Stimulated activated CD8-positive, alpha-beta memory T cell treated with anti-CD3 and anti-CD28 coated beads, Interleukin-15, amount 100 ng/mL, for 4 hours (primary cell): ENCODE data around the gene CGB7.
"Not testable (repeated sequence)": the region's sequence is repeated elsewhere in the genome, so short reads cannot be mapped to it uniquely, and the experiment has no call there.

Experiments used
- DNase-seq, 2 donors: peaks; one replicate each; pipeline ENCODE4 v3.0.0-alpha.2; 2020; ENCODE audit warnings: low read depth in 2 of 2

CGB7 gene

GRCh38 chr19:49042177-49042576 is 15.4 kb downstream of the CGB7 start:
- no peak for DNase-seq

- DNase-seq = not testable (repeated sequence)
These were observed 17.8 kb downstream of the CGB7 start for GRCh38 chr19:49039736-49040135.

DNA sequence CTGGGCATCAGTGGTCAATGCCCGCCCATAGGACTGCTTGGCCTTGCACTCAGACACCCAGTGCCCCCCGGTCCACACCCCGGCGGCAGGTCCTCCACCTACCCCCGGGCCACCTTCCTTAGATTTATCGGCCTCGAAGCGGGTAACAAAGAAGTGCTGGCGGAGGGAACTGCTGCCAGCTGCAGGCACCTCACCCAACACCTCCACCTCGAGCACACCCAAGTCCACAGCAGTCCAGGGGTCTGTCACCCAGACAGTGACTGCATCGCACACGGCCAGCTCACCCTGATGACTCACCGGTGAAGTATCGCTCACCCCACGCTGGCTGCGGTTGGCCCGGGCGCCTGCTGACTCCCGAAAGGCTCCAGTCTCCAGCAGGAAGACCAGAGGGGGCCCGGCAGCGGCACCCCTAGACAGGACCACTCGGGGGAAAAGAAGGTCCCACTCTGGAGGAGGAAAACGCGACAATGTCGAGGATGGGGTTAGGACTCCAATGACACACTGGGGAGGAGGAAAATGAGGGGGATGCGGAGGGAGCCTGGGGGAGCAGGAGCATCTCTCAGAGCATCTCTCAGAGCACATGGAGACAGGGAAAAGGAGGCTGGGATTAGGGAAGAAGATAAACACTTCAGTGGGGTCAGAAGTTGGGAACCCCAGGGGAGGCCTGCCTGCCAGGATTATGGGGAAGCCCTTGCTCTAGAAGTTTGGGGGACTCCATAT is 18.8 kb downstream of the CGB7 start:
- not testable (repeated sequence) for DNase-seq

GRCh38 chr19:49038111-49038510 is 19.4 kb downstream of the CGB7 start:
- not testable (repeated sequence) for DNase-seq

GRCh38 chr19:49036815-49037214 is 20.7 kb downstream of the CGB7 start, which contains the start of gene CGB1:
CGB1 (minus strand) TSS chr19:49036895; CDS start chr19:49036711, 184 bp downstream.
- not testable (repeated sequence) for DNase-seq

DNA sequence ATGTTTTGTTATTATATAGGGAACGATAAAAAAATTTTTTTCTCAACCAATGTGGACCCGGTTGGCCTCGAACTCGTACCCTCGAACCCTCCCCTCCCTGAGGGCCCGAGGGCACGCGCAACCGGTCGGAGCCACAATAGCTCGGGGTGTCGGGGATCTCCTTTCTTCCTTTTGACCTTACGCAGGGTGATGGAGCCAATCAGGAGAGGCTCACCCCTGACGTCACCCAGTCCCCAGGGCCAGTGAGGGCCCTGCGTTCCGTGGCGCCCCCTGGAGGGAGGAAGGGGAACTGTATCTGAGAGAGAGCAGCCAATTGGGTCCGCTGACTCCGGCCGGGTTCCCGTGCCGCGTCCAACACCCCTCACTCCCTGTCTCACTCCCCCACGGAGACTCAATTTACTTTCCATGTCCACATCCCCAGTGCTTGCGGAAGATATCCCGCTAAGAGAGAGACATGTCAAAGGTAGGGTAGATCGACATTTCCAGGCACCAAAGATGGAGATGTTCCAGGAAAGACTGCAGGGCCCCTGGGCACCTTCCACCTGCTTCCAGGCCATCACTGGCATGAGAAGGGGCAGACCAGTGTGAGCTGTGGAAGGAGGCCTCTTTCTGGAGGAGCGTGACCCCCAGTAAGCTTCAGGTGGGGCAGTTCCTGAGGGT is 25.8 kb downstream of the CGB7 start, which contains the start of gene CGB2:
Gene CGB2 (plus strand): TSS at position 249 of the 660 bp plus-strand sequence. CDS start 206 bp downstream, at position 455.
- peak; percentile 17 to 19 for DNase-seq

DNA sequence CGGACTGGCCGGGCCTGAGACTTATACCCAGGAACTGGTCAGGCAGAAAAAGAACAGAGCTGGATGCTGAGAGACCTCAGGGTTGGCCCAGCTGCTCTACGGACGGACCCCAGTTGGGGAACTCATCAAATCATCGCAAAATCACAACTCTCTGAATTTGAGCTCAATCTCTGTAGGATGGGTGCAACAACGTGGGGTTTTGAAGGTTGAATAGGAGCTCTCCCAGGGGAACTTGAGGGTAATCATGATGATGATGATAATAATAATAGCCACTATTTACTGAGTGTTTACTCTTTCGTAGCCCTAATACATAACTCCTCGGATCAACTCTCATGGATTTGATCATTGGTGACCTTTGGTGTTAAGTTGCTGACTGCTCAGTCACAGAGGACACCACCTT is 27.2 kb downstream of the CGB7 start:
- DNase-seq = not testable (repeated sequence)

GRCh38 chr19:49029749-49030148 is 27.8 kb downstream of the CGB7 start:
- DNase-seq = not testable (repeated sequence)

- not testable (repeated sequence) for DNase-seq
These were observed 28.9 kb downstream of the CGB7 start for GRCh38 chr19:49028686-49029085.

DNA sequence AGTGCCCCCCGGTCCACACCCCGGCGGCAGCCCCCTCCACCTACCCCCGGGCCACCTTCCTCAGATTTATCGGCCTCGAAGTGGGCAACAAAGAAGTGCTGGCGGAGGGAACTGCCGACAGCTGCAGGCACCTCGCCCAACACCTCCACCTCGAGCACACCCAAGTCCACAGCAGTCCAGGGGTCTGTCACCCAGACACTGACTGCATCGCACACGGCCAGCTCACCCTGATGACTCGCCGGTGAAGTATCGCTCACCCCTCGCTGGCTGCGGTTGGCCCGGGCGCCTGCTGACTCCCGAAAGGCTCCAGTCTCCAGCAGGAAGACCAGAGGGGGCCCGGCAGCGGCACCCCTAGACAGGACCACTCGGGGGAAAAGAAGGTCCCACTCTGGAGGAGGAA is 31.9 kb downstream of the CGB7 start:
- DNase-seq = not testable (repeated sequence)

DNA sequence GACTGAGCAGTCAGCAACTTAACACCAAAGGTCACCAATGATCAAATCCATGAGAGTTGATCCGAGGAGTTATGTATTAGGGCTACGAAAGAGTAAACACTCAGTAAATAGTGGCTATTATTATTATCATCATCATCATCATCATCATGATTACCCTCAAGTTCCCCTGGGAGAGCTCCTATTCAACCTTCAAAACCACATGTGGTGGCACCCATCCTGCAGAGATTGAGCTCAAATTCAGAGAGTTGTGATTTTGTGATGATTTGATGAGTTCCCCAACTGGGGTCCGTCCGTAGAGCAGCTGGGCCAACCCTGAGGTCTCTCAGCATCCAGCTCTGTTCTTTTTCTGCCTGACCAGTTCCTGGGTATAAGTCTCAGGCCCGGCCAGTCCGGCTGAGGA is 32.5 kb downstream of the CGB7 start:
- not testable (repeated sequence) for DNase-seq

DNA sequence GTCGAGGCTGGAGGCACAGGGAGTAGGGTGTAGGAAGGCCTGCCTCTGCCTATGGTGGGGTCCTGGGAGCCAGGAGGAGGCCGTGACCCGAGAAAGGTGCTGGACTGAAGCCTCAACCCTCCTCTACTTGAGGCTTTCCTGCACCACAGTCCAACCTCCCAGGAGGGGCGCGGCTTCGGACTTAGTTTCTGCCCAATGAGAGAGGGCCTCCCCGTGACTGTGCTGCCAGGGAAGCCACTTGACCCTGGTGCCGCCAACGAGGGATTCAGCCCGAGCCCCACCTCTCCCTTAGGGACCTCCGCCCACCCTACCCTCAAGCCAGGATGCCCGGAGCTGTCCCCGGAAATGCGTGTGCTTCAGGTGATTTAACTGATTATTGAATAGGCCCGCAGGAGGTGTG is 33.3 kb downstream of the CGB7 start, which contains the start of gene CGB3:
Gene CGB3 (minus strand): TSS at position 101 of the 400 bp plus-strand sequence. CDS start 362 bp downstream, outside the sequence.
- DNase-seq = not testable (repeated sequence)

GRCh38 chr19:49022116-49022515 is 35.4 kb downstream of the CGB7 start:
- DNase-seq = no peak

GRCh38 chr19:49020931-49021895 is 36.3 kb downstream of the CGB7 start:
- DNase-seq = no peak

- no peak for DNase-seq
These were observed 37.2 kb downstream of the CGB7 start for GRCh38 chr19:49020342-49020741.

DNA sequence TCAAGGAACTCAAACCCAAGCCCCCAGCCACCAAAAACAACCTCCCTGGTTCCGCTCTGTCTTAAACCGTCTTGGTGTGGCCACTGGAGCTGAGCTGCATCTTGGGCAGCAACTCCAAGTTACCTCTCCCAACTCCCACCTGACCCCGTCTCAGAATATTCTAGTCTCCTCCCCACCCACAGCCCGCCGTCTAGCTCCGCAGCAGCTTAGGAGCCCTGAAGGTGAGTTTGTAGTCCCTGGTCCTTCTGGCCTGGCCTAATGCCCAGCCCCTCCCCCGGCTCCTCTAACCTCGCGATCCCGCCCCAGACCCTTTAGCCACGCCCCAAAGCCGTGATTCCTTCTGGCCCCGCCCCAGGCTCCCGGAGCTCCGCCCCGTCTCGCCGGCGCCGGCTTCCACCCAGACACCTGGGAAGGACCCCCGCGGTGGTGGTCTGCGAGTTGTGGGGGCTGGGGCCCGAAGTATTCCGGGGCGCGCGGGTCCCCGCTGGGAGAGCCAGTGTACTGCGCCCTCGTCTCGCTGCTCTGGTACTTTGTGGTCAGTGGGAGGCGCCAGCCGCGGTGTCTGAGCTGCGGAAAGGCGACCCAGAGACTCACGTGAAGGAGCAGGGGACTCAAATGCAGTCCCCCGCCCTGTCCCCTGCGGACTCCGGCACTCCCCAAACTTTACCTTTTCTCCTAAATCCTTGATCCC is 38.2 kb downstream of the CGB7 start:
- DNase-seq = peak; percentile 30 to 33

- not testable (repeated sequence) for DNase-seq
These were observed 38.9 kb downstream of the CGB7 start for GRCh38 chr19:49018388-49019241.

DNA sequence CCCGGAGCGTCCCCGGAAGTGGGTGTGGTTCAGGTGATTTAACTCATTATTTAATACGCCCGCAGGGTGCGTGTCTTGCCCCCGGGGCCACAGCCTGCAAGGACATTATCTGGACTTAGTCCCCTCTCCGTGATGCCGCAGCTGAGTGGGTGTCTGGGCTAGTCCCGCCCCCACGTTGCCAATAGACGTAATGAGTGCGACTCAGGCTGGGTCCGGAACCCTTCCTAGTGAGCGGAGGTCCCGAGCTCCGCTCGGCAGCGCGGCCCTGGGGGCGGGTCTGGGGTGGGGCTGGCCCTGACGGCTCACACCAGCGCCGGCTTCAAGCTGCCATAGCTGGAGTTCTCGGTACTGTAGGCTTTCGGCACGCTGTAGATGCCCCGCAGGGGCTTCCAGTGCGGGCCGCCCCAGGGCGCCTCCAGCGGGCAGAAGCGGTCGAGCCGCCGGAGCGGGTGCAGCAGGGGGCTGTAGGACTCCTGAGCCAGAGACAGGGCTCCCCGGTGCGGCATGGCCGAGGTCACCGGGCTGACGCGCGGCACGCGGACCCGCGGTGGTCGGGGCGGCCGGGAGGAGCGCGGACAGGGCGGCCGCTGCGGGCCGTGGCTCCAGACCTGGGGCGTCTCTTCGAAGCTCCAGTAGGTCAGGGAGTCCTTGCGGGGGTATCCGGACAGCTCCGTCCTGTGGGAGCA is 39.7 kb downstream of the CGB7 start:
- peak in 1 of 2 donors; percentile 26 for DNase-seq

DNA sequence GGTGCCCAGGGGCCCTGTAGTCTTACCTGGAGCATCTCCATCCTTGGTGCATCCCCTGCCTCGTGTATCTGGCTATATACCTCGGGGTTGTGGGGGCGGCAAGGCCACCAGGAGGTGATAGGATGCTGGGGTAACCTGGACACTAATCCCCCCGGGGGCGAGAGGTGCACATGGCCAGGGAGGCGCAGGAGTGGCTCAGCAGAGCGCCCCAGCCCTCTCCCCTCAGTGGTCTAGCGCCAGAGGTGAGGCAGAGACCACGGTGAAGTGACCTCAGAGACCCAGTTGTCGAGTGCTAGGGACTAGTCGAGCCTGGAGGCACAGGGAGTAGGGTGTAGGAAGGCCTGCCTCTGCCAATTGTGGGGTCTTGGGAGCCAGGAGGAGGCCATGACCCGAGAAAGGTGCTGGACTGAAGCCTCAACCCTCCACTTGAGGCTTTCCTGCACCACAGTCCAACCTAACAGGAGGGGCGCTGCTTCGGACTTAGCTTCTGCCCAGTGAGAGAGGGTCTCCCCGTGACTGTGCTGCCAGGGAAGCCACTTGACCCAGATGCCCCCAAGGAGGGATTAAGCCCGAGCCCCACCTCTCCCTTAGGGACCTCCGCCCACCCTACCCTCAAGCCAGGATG is 40.4 kb downstream of the CGB7 start, which contains the start of gene LHB:
Gene LHB (minus strand): TSS at position 51 of the 625 bp plus-strand sequence. CDS start 10 bp downstream, at position 41.
- DNase-seq = no peak
